ENCODE results near the gene BCL11B.

Gene BCL11B

DNA sequence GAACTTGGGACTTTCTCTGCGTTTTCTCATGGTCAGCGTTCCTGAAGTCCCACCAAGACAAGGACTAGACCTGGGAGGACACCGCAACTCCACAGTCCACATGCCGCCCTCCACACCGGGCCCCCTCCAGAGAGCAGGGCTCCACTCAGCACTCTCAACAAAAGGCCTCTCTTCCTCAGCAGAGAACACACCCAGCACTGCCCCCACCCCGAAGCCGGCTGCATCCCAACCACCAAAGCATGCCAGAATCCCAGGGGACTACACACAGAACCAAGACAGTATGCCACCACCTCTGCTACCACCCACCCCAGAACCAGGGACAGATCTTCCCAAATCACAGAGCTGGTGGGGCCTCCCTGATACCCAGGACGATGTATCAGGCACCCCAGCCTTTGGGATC is 88.3 kb downstream of the BCL11B start:
- H3K4me3 Mint-ChIP-seq: no peak overlapping the region

DNA sequence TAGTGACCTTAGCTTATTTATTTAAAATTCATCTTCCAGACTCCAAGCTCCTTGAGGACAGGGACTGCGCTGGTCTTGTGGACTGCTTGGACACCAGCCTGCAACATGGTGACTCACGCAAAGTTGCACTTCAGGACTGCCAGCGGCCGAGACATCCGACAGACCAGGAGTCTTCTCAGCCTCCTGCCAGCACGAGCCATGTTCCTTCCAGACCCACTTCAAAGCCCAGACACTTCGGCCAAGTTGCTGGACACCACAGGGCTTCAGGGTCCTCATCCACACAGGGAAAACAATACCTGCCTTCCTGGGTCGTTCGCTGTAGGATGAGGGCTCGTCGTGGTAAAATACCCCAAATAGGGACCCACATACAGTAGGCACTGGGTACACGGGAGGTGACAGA is 88.7 kb downstream of the BCL11B start:
- H3K9me3 Mint-ChIP-seq: peaks cover 5% of the 10 kb centered on the region
- H3K36me3 Mint-ChIP-seq (ENCODE audit: low read depth): no peaks in the 10 kb centered on the region
- intact Hi-C loops (cut with micrococcal nuclease): no loop called here
- H3K27ac Mint-ChIP-seq: no peak overlapping the region
- no peak overlapping the region for H3K4me3 Mint-ChIP-seq
- peaks cover 6% of the 10 kb centered on the region for H3K4me1 Mint-ChIP-seq (ENCODE audit: low read depth)
- H3K27me3 Mint-ChIP-seq: no peaks in the 10 kb centered on the region

More for the DNA sequence above, 88.3 kb downstream of the BCL11B start:
- Mint-ChIP-seq H3K4me1 (ENCODE audit: low read depth) (peaks cover 3% of the 10 kb centered on the region), H3K27me3 (no peaks in the 10 kb centered on the region), H3K27ac (no peak overlapping the region), H3K36me3 (ENCODE audit: low read depth) (no peaks in the 10 kb centered on the region), H3K9me3 (peaks cover 4% of the 10 kb centered on the region)
- intact Hi-C loops (cut with micrococcal nuclease): no loop called here

DNA sequence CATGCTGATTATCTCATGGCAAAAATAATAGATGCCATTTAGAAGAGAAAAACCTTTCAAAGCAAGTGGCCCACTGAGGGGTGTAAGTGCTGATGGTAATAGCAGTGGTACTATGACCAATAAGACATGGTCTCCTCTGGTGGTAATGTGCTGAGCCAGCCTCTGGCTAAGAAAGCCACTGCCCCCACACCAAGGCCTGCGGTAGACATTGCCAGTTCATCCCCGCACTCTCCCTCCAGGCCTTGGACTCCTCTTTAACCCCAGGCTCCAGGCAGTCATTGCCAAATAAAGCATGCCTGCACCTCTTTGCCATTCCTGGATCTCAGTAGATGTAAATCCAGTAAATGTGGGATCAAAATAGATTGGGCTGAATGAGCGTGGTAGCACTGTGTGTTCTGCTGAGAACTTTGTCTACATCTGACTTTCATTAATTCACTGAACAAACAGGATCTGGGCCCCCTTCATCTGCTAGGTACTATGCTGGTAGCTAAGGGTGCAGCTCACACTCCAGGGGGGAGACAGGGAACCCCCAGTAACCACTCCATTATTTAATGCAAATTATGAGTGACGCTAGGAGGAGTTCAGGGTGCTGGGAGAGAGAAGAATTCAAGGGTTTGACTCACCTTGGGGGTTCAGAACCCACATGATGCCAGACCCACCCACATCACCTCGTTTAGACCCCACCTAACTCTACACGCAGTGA is 89.3 kb downstream of the BCL11B start:
- no peak overlapping the region for H3K4me3 Mint-ChIP-seq
- no peak overlapping the region for H3K27ac Mint-ChIP-seq
- intact Hi-C loops (cut with micrococcal nuclease): no loop called here
- peaks cover 6% of the 10 kb centered on the region for H3K4me1 Mint-ChIP-seq (ENCODE audit: low read depth)
- H3K9me3 Mint-ChIP-seq: peaks cover 5% of the 10 kb centered on the region
- H3K36me3 Mint-ChIP-seq (ENCODE audit: low read depth): no peaks in the 10 kb centered on the region
- H3K27me3 Mint-ChIP-seq: peaks cover 1% of the 10 kb centered on the region

DNA sequence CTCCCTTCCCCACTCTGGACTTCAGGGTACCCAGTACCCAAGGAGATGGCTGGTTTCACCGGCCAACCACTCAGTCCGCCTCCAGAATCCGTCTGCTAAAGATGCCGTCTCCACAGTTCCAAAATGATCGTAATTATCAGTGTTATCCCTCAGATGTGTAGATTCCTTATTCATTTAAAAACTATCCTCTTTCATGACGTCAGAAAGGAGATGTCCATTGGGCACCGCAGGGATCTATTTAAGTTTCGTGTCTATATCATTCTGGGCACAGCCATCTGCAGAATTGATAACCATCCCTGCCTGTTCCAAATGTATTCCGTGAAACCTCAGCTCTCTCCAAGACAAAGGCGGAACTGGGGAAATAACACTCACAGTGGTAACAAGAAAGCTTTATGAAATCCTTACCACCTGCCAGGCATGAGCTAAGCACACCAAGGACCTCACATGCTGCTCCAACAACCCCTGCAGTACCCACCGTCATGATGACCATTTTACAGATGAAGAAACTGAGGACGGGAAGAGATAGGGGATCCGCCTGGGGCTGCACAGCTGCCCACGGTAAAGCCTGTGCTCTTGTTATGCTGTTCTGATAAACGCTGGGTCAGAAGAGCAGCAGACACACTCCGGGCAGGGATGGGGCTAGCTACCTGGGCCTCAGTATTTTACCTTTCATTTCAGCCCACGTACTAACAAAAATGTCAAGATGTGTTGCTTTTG is 90.0 kb downstream of the BCL11B start:
- intact Hi-C loops (cut with micrococcal nuclease): no loop called here
- Mint-ChIP-seq H3K36me3 (ENCODE audit: low read depth) (no peaks in the 10 kb centered on the region), H3K27ac (no peak overlapping the region), H3K4me3 (no peak overlapping the region), H3K27me3 (peaks cover 2% of the 10 kb centered on the region), H3K9me3 (peaks cover 5% of the 10 kb centered on the region), H3K4me1 (ENCODE audit: low read depth) (peaks cover 6% of the 10 kb centered on the region)

DNA sequence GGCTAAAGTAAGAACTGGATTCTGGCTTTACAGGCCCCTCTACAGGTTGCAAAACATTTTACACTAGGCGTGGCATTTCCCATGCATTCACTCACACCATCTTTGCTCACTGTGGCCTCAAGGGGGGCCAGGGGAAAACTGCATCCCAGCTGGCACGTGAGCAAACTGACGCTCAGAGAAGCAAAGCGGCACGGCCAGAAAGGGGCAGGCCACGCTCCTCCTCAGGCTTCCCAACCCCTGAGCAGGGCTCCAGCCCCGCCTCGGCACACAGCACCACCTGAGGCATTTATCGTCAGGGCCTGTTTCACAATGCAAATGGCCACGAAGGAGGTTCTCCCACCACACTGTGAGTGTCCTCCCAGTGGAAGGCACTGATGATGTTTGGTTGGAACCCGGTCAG is 90.8 kb downstream of the BCL11B start:
- Mint-ChIP-seq H3K36me3 (ENCODE audit: low read depth) (no peaks in the 10 kb centered on the region), H3K4me1 (ENCODE audit: low read depth) (peaks cover 6% of the 10 kb centered on the region), H3K27me3 (peaks cover 2% of the 10 kb centered on the region), H3K27ac (no peak overlapping the region), H3K4me3 (no peak overlapping the region), H3K9me3 (peaks cover 5% of the 10 kb centered on the region)
- intact Hi-C loops (cut with micrococcal nuclease): no loop called here

DNA sequence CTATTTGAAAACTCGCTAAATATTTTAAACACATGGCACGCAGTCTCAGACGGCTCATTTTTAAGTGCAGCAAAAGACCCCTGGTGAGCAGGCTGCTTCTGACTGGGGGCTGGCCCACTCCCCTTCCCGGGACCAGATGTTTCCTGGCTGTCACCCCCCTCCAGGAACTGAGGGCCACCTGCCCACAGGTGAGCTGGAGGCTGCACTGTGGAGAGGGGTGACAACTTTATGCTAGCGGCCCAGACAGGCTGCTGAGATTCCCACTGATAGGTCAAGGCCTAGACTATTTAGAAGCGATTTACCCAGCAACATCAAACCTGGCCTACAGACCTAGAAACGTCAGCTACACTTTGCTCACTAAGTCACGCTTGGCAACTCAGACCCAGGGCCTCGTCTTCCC is 92.1 kb downstream of the BCL11B start:
- Mint-ChIP-seq H3K27me3 (peaks cover 2% of the 10 kb centered on the region), H3K4me1 (ENCODE audit: low read depth) (peaks cover 6% of the 10 kb centered on the region), H3K36me3 (ENCODE audit: low read depth) (no peaks in the 10 kb centered on the region), H3K4me3 (no peak overlapping the region), H3K9me3 (peaks cover 5% of the 10 kb centered on the region), H3K27ac (no peak overlapping the region)
- intact Hi-C loops (cut with micrococcal nuclease): no loop called here

DNA sequence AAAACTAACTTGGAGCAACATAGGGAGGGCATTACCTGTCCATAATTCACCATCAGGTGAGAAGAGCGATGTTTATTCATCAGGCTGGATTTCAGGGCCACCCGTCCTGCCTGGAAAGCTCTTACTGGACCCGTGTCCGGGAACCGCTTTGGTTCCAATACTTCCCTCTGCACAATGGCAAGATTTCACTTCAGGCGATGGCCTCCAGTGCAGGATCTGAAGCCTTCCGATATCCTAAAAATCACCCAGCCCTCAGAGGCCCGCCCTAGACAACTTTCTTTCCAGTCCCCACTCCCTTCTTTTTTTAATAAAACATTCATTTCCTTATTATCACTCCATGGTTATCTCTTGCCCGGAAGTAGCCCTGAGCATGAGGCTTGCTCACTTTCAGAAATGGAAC is 92.5 kb downstream of the BCL11B start:
- Mint-ChIP-seq H3K4me1 (ENCODE audit: low read depth) (peaks cover 6% of the 10 kb centered on the region), H3K36me3 (ENCODE audit: low read depth) (no peaks in the 10 kb centered on the region), H3K27ac (no peak overlapping the region), H3K4me3 (no peak overlapping the region), H3K27me3 (peaks cover 2% of the 10 kb centered on the region), H3K9me3 (peaks cover 5% of the 10 kb centered on the region)
- intact Hi-C loops (cut with micrococcal nuclease): no loop called here

DNA sequence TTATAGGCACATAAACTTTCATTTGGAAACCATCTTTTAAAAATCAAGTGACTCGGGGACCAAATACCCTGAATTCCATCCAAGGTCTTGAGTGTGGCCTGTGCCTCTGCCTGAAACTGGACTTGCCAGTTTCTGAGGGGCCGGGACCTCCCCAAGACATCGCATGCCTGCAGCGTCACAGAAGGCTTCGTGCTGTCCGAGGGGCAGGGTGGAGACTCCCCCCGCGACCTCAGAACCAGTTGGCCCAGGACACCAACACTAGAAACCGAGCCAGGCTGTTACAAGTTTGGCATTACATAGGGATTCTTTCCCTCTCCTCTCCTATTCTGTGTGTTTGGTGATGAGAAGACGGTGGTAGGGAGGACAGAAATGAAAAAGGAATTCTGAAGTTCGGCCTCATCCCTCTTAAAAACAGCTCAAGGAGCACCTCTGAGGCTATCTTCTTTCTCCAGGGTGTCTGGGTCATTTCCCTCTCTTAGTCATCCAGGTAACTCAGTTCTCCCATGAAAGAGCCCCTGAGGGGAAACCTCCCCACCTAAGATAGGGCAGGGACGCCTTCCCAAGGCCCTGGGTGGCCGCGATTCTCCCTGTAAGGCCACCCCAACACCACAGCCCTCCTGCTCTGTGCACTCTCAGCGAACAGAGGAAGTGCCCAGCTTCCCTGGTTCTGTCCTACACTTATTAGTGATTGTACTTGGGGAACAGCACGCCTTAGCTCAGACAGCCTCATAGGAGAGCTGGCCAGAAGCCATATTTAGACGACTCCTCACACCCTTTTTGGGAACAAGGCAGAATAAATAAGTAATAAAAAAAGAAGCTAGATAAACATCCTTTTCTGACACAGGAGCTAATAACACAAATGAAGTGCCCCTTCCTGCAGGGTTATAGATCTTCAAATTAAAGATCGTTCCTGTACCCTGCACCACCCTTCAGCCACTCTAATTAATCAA is 93.8 kb downstream of the BCL11B start:
- Mint-ChIP-seq H3K27ac (no peak overlapping the region), H3K36me3 (ENCODE audit: low read depth) (no peaks in the 10 kb centered on the region), H3K9me3 (peaks cover 5% of the 10 kb centered on the region), H3K4me3 (no peak overlapping the region), H3K27me3 (peaks cover 2% of the 10 kb centered on the region), H3K4me1 (ENCODE audit: low read depth) (peaks cover 6% of the 10 kb centered on the region)
- intact Hi-C loops (cut with micrococcal nuclease): no loop called here

DNA sequence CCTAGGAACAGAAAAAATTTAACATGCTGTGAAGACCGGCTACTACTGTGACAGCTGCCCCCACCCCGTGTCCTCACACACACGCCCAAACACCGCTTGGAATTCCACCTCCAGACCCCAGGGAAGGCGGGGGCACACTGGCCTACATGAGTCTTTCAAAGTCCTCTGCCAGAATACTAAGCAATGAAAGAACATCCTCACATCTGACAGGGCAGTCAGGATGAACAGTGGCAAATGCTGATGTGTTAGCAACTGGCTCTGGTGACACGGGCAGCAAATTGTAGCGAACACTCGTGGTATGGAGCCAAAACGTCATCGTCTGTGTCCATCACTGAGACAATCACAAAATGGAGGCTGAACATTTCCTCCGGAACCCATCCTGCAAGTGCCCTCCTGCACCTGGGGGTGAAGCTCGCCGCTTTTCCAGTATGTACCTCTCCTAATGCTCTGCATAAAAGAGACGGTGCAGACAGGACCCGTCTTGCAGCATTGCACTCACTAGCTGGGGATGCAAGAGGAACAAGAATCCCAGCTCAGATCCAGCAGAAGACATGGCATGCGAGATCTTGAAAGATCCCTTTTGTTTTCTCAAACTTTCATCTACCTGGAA is 94.8 kb downstream of the BCL11B start:
- Mint-ChIP-seq H3K4me3 (no peak overlapping the region), H3K36me3 (ENCODE audit: low read depth) (no peaks in the 10 kb centered on the region), H3K9me3 (peaks cover 5% of the 10 kb centered on the region), H3K27ac (no peak overlapping the region), H3K27me3 (peaks cover 2% of the 10 kb centered on the region), H3K4me1 (ENCODE audit: low read depth) (peaks cover 6% of the 10 kb centered on the region)
- intact Hi-C loops (cut with micrococcal nuclease): no loop called here

DNA sequence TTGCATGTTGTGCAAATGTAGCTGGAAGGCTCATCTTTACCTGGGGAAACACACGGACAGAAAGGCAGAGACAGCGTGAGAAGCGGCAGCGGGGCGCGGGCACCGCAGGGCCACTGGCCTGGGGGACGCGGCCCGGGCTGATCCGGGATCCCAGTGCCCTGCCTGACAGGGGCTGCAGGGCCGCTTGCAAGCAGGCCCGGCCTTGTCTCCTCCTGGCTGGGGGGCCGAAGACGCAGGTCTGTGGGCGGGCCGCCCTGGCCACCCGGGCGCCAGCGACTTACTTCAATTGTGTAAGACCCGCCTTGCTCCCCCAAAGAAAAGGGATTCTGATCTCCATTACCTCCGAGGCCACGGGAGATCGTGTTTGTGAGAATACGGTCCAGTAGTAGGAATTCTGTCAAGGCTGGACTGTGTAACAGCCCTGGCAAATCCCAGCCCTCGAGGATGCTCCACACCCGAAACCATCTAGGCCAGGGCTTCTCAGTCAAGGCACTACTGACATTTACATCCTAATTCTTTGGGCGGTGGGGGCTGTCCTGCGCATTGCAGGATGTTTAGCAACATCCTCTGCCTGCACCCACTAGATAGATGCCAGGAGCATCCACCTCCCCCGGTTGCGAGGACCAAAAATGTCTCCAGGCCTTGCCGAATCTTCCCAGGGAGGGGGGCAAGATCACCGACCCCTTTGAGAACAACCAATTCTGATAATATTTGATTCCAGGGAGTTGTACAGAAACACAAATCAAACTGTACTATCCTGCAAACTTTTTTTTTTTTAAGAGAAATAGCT is 95.6 kb downstream of the BCL11B start:
- Mint-ChIP-seq H3K27me3 (peaks cover 2% of the 10 kb centered on the region), H3K27ac (no peak overlapping the region), H3K9me3 (peaks cover 5% of the 10 kb centered on the region), H3K4me3 (no peak overlapping the region), H3K36me3 (ENCODE audit: low read depth) (no peaks in the 10 kb centered on the region), H3K4me1 (ENCODE audit: low read depth) (peaks cover 6% of the 10 kb centered on the region)
- intact Hi-C loops (cut with micrococcal nuclease): no loop called here

DNA sequence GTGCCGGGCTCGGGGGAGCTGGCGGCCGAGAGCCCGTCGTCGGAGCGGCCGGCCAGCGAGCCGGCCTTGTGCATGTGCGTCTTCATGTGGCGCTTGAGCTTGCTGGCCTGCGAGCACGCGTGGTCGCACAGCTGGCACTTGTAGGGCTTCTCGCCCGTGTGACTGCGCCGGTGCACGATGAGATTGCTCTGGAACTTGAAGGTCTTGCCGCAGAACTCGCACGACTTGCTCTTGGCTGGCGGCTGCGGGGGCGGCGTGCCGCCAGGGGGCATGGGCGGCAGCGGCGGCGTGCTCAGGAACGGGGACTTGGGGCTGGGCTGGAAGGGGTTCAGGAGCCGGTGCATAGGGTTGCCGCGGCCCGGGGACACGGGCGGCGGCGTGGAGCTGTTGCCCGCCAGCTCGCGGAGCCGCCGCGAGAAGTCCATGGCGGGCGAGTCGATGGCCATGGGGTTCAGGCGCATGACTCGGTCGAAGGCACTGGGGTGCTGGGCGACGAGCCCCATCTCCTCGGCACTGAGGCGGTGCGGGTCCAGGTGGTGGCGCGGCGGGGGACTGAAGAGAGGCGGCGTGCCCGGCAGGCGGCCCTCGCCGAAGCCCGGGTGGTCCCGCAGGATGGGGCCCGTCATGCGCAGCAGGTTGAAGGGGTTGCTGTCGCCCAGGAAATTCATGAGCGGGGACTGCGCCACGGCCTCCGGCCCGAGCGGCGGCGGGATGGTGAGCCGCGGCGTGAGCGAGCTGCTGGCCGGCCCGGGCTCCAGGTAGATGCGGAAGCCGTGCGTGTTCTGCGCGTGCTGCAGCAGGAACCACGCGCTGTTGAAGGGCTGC is 96.5 kb downstream of the BCL11B start:
- no peaks in the 10 kb centered on the region for H3K36me3 Mint-ChIP-seq (ENCODE audit: low read depth)

DNA sequence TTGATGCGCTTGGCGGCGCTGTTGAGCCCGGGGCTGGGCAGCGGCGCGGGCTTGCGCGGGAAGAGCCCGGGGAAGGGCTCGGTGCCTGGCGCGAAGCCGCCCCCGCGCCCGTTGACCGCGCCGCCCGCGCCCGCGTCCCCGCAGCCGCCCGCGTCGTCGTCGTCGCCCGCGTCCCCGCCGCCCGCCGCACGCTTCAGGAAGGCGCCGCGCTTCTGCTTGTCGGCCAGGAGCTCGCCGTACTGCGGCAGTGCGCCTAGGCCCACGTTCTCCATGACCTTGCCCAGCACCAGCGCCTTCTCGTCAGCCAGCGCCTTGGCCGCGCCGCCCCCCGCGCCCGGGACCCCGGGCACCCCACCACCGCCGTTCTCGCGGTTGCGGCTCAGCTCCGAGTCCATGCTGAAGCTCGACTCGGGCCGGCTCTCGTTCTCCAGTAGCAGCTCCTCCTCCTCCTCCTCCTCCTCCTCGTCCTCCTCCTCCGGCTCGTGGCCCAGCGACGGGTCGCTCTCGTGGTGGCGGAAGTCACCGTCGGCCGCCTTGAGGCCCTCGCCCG is 97.2 kb downstream of the BCL11B start:
- peaks cover 6% of the 10 kb centered on the region for H3K4me1 Mint-ChIP-seq (ENCODE audit: low read depth)
- peaks cover 5% of the 10 kb centered on the region for H3K9me3 Mint-ChIP-seq
- peaks cover 9% of the 10 kb centered on the region for H3K27me3 Mint-ChIP-seq
- intact Hi-C loops (cut with micrococcal nuclease): no loop called here
- no peaks in the 10 kb centered on the region for H3K36me3 Mint-ChIP-seq (ENCODE audit: low read depth)
- no peak overlapping the region for H3K27ac Mint-ChIP-seq
- no peak overlapping the region for H3K4me3 Mint-ChIP-seq

More for the DNA sequence above, 96.5 kb downstream of the BCL11B start:
- intact Hi-C loops (cut with micrococcal nuclease): no loop called here
- Mint-ChIP-seq H3K9me3 (peaks cover 5% of the 10 kb centered on the region), H3K4me1 (ENCODE audit: low read depth) (peaks cover 6% of the 10 kb centered on the region), H3K4me3 (no peak overlapping the region), H3K27ac (no peak overlapping the region), H3K27me3 (peaks cover 6% of the 10 kb centered on the region)

All from dendritic cell treated with granulocyte-macrophage colony-stimulating factor and Interleukin-4, amounts not matched to agents 40 ng/mL and 50 ng/mL, for 4 days (primary cell).